DMS 273 (cell line): ENCODE measurements around the gene GALNT18.

Source experiments
- DNase-seq: peaks from one replicate; lab custom pipeline; 2025; ENCODE audit not compliant: unreplicated experiment; lab: John Stamatoyannopoulos, UW

GALNT18 gene

DNA sequence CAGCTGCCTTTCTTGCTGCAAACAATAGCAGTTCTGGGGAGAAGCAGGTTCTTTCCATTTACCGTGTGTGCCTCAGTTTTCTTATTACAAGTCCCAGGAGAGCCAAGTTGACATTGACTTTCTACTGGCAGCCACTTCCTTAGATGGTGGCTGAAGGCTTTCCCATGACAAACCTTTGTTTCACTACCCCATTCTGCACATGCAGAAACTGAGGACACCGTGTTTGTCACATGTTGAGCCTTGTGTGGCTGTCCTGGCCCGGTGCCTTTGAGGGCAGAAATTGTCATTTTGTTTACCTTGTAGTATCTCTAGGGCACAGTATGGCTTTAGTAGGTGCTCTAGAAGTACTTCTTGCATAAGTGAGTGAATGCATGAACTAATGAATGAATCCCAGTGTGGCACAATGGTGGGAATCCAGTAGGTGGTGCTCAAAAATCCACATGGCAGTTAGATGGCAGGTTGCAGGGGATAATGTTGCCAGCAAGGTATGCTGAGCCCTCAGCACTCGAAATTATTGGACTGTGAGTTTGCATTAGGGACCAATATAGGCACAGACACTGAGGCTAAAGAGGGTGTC is 370.3 kb downstream of the GALNT18 start:
- DNase-seq = no peak

DNA sequence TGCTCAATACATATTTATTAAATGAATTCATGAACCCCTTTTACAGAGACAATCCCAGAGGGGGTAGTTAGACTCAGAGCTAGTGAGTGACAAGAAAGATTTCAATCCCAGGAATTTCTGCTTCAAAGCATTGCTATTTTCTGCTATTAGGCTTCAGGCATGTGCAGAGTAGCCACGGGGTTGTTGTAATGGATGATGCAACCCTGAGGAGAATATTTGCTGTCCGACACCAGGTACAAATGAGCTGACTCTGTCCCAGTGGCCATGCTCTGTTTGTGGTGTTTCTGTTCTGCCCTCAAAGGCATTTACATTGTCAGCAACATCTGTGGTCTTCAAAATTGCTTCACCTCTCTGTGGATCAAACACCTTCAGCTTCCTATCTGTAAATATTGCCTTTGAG is 371.3 kb downstream of the GALNT18 start:
- DNase-seq = no peak

DNA sequence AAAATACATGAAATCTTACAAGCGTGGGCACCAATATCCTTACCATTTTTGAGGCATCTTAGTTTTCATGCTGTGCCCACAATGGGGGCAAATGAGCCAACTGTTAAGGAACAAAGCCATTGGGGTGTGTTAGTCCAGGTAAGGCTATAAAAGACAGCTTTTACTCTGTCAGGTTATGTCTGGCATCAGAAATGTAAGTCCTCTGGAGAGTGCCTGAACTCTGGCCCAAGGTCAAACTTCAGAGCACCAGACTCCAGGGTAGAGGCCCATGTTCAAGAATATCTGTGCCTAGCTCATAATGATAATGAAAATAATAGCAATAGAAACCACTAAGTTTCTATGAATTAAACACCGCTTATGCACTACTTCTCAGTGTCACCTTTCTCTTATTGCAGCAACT is 374.2 kb downstream of the GALNT18 start:
- no peak for DNase-seq

DNA sequence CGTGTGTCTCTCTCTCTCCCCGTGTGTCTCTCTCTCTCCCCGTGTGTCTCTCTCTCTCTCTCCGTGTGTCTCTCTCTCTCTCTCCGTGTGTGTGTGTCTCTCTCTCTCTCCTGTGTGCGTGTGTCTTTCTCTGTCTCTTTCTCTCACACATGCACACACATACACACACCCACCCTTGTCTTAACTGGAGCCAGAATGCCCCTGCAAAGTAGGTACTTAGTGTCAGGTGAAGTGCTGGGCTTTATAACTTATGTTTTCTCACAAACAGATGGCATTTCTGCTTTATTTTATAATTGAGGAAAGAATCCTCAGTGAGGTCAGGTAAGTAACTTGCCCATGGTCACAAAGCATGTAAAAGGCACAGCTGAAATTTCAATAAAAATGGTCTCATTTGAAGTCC is 374.7 kb downstream of the GALNT18 start:
- DNase-seq = no peak

DNA sequence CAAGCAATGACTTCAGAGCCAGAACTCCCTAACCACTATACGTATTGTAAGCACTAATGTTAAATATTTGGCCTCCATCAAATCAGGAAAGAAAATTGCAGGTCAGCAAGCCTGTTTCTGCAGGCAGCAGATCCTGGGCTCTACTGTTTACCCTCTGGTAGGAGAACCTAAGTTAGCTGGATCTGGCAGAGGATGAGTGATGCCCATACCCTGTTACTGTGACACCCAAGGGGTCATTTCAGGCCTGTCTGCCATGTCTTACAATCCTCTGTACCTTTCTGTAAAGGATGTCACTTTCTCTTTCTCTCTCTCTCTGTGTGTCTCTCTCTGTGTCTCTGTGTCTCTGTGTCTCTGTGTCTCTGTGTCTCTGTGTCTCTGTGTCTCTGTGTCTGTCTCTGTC is 375.6 kb downstream of the GALNT18 start:
- no peak for DNase-seq

DNA sequence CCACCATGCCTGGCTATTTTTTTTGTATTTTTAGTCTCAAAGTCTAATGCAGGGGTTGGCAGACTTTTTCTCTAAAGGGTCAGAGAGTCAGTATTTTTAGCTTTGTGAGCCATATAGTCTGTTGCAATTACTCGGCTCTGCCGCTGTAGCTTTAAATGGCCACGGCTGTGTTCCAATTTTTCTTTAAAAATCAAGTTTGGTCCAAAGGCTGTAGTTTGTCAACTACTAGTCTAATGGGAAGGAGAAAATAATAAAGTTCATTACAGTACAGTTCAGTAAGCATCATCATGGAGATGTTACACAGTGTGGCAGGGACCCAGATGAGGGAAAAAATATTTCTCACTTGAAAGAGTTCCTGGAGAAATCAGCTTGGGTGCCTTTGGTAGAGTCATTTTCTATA is 376.4 kb downstream of the GALNT18 start:
- DNase-seq = no peak

DNA sequence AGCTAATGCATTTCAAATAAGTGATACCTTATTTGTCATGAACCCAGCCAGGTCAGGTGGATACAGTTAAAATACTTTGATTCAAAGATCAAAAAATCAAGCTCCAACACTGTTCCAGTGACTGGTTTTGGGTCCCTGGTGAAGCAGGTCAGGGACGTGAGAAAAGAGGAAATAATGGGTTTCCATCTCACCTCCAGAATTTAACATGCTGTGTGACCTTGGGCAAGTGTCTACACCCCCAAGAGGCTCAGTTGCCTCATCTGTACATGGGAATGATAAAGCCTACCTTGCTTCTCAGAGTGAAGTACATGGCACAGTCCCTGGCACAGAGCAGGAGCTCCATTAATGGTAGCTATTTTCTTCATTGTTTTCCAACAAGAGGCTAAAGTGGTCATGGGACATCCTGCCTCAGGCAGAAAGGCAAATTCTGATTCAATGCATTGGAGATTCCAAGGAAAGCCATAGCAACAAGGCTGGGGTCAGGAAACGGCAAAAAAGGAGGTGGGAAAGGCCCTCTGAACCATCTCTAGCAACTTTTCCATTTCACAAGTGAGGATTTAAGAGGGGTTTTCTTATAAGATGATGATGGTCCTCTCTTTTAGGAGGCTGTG is 377.2 kb downstream of the GALNT18 start:
- DNase-seq = no peak

DNA sequence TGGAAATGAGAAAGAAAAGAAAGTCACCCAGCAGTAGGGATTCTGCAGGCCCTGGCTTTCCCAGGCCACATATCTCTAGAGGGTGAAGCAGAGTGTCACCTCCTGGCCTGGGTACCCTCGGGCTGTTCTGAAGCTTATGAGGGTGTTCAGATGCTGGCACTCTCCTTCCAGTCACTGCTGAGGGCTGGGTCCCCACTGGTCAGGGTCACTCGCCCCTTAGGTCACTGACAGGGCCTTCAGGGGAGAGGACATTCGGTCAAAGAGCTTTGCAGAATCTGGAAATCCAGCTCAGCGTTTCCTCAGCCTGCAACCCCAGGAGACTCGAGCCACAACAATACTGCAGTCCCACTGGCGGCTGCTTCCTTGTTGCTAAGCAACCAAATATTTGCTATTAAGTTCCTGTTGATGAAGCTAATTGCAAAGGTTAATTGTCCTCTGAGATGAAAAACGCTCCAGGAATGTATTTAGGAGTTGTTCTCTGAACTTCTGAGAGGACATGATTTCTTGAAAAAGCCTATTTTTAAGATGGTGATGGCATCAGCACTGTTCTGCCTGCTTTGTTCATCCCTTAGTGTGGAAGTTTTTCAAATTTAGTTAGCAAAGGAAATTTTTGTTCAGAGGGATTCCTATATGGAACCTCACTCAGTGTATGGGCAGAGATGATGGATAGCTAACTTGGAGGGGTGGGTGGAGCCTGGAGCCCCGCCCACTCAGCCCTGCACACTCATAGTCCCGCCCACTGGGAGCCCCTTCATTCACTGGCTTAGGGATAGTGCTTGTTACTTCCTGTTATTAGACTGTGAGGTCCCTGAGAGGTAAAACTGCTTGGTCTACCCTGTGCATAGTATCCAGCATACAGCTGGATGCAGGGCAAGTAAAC is 378.0 kb downstream of the GALNT18 start:
- DNase-seq = peak; percentile 25

DNA sequence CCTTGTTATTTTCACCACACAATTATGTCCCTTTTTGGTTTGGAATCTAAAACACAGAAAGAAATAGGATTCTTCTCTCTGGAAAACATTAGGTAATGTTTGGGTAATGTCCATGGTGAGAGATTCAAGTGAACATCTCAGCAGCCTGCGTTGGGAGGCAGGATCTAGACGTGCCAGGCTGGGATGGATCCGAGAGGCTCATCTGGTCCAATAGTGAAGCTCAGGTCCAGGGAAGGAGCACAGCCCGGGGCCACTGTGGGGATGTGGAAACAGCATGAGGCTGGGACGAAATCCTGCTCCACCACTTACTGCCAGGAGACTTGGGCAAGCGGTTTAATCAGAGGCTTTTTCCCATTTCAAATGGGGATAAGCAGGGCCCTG is 378.6 kb downstream of the GALNT18 start:
- no peak for DNase-seq

DNA sequence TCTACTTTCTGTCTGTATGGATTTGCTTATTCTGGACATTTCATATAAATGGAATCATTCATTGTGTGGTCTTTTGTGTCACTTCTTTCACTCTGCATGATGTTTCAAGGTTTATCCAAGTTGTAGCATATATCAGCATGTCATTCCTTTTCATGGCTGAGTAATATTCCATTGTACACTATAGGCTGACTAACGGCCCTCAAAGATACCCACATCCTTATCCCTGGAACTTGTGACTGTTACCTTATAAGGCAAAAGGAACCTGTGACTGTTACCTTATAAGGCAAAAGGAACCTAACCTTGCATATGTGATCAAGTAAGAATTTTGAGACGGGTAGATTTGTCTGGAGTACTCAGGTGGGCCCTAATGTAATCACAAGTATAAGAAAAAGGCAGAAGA is 380.5 kb downstream of the GALNT18 start:
- no peak for DNase-seq

DNA sequence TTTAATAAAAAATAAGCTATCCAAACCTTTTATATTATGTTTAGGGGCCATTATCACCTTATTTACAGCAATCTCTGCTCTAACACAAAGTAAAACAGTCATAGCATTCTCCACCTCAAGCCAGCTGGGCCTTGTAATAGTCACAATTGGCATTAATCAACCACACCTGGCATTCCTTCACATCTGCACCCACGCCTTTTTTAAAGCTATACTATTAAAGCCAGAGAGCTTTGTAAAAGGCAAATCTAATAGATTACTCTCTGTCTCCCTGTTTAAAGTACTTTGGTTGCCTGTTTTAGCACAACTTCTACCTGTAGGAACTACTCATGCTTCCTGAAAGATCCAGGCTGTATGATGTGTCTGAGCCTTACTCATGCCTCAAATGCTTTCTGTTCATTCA is 381.8 kb downstream of the GALNT18 start:
- no peak for DNase-seq

DNA sequence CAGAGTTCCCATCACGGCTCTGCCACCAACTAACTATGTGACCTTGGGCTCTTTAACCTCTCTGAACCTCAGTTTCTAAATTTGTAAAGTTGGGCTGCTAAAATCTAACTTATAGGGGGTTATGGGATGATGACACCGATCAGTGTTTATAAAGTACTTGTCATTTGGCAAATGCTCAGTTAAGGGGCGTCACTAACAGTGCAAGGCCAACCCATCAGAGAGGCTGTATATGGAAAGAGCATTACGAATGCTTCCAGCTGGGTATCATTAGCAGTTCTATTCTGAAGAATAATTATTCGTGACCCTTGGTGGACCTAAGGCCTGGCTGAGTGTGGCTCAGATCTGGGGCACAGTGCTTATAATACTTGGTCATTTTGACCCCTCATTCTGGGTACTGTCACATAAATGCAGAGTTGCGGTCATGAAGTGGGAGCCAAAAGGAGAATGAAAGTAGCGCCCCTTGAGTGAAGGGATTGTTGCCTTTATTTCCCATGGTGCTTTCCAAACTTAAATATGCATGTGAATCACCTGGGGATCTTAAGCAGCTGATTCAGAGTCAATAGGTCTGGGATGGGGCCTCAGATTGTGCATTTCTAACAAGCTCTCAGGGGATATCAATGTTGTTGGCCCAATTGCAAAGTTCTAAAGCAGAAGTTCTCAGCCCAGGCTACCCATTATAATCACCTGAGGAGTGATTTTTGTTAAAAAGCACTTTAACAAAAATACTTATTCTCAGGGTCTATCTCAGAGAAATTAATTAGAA is 384.6 kb downstream of the GALNT18 start:
- DNase-seq = no peak

DNA sequence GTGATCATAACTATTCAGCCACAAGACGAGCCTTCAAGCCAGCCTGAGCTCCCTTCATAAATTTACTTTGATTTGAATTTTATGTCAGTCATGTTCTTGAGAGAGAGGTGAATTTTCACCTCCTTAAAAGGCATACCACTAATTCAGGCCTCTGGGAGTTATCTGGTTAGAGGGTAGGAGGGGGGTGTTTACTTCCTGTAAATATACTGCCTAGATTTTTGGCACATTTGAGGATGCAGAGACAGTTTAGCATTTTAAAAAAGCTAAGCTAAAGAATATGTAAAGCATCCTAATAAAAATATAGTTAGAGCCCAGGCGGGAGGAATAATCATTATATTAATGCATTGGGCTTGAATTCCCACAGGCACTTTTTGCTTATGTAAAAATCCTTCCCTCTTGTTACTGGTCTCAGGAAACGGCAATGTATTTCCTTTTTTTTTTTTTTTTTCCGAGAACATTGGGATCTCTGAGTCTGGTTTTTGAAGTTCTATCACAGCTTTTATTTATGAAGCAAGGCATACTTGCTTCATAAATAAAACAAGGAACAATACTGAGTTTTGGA is 385.2 kb downstream of the GALNT18 start:
- no peak for DNase-seq

DNA sequence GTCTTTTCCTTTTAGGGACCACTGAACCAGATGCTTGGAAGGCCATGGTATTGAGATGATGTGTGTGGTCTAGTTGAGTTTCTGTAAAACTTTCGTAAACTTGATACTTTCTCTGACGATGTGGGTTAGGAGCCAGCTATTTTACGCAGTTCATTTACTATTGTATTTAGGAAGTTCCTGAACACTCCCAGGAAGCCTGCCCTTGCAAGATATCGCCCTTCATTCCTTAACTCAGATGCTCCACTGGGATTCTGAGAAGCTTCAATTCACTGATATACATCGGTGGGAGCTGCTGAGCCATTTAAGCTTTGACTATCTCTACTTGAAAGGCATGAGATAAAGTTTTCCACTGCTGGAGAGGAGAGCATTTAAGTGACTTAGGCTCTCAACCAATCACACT is 390.0 kb downstream of the GALNT18 start:
- DNase-seq = no peak

DNA sequence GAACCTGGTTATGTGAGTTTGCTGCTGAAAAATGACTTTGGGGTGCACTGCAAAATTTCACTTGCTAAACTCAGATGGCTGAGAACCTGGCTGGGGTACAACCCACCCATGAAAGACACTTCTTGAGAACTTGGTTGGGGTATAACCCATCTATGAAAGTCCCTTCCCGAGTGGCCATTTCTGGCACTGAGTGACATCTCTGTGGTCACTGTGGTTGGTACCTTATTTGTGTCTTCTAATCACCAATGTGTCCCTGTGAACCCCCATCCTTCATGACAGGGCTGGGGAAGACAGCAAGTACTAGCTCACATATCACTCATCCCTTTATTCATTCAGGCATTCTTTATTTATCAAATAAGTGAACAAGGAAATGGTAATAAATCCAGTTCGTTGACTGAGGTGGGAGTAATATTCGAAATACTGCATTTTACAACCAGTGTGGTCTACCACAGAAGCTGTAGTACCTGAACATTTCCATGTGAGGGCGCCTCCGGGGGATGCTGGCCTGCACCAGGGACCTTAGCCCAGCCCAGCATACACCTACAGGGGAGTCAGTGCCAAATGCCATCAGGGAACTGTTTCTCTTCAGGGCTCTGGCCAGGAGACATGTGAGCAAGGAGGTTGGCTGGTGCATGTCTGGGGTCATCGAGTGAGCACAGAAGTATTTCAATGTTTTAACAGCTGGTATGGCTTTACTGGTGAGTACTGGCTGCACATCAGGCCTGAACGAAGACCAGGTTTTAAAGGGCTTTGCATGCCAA is 390.8 kb downstream of the GALNT18 start:
- peak; percentile 26 for DNase-seq

DNA sequence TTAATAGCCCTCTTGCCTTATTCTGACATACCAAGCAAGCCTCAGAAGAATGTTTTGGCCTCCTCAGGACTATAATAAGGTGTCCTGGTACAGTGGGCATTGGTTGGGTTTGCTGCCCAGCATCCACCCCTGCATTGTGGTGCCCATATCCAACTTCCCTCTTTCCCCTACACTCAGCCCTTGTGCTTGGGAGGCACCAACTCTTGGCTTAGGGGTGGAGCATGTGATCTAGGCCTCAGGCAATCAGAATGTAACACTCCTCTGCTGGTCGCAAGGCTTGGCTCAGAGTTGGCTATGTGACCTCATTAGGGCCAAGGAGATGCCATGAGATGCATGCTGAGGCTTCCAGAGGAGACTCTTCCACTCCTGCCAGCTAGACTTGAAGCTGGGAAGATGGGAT is 391.7 kb downstream of the GALNT18 start:
- no peak for DNase-seq

DNA sequence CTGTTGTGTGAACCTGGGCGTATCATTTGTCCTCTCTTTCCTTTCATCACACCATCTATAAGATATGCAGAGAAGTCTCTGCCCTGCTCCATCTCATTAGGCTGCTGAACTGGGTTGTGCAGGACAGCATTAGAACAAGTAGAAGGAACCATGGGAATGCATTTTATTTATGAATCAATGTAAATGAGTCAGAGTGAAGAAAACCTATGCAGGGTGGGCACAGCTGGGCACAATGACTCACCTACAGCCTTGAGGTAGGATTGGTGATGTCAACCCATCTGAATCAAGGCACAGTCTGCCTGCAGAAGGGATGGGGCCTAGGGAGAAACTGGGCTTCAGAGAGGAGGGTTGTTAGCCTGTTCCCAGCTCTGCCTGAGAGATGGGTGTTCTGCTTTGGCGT is 392.2 kb downstream of the GALNT18 start:
- no peak for DNase-seq

DNA sequence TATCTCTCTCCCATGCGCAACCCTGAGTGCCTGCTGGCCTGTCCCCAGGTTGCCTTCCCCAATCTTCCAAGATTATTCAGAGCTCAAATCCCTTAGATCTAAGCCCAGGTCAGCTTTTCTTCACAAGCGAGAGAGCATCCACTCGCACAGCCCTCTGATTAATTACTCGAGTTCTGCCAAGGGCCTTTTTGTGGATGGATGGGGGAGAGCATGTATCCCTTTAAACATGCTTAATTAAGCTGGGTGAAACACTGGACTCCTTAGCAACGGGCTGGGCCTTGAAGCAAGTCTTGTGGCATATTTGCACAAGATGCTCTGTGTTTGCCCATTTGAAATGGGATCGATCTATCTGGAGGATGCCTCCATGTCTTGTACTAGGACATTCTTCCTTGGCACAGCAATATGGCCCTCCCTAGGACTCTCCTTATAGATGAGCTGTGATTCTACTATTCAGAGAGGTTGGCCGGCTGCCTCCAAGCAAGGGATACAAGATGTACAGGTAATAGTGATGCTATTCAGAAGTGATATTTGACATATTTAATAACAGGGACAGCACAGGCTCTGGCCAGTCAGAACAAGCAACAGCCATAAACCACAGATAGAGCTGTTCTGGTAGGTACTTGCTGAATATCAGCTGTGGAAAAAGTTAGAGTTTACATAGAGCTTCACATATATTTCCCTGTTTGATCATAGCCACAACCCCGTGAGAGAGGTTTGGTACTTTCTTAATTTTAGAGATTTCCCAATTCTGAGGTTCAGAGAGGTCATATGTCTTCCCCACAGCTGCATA is 394.3 kb downstream of the GALNT18 start:
- no peak for DNase-seq
